CD14-positive monocyte (primary cell): Measurements from ENCODE around the gene SYTL4. TPM values are rescaled to one million over a fixed set of nuclear protein-coding genes. Genes with fewer than 3 reads are reported as not detected.

Experiments used
- DNase-seq, 3 donors: peaks; one replicate each; pipeline ENCODE4 v3.0.0-alpha.2; 2011 to 2022
- H2AFZ ChIP-seq: 2 replicates; pipeline ENCODE4 v1.6.0; 2012; ENCODE audit warnings: mild to moderate bottlenecking, low read depth, low read length, inconsistent platforms; ENCODE audit not compliant: insufficient read depth, poor library complexity, severe bottlenecking
- H3K27ac ChIP-seq, 2 donors: 1 replicate in 1 of 2; 2 replicates in 1 of 2; pipeline ENCODE4 v1.5.1; 2012 to 2013; ENCODE audit warnings: low read length in 2 of 2, control low read depth in 1 of 2, inconsistent platforms in 1 of 2, low read depth in 1 of 2, mild to moderate bottlenecking in 1 of 2
- H3K27me3 ChIP-seq, 2 donors: one replicate each; pipeline versions ENCODE4 v1.6.0 to v1.6.1; 2011 to 2013; ENCODE audit warnings: low read length in 2 of 2; ENCODE audit not compliant: control insufficient read depth in 2 of 2, insufficient read depth in 2 of 2
- H3K36me3 ChIP-seq, 2 donors: replicated peaks in 1 of 2; 1 replicate in 1 of 2; 2 replicates in 1 of 2; pipeline versions ENCODE4 v1.5.1 to v1.6.1; 2012 to 2013; ENCODE audit warnings: low read length in 2 of 2, control low read depth in 1 of 2, inconsistent platforms in 1 of 2, mild to moderate bottlenecking in 1 of 2; ENCODE audit not compliant: insufficient read depth in 2 of 2, control insufficient read depth in 1 of 2
- H3K4me1 ChIP-seq, 2 donors: 1 replicate in 1 of 2; 2 replicates in 1 of 2; pipeline versions ENCODE4 v1.5.1 to v1.6.1; 2012 to 2013; ENCODE audit warnings: low read length in 2 of 2, control low read depth in 1 of 2, inconsistent platforms in 1 of 2, mild to moderate bottlenecking in 1 of 2, moderate library complexity in 1 of 2; ENCODE audit not compliant: insufficient read depth in 2 of 2, control insufficient read depth in 1 of 2
- H3K4me2 ChIP-seq: replicated peaks from 2 replicates; pipeline ENCODE3; 2012; ENCODE audit warnings: low read length, moderate library complexity, mild to moderate bottlenecking; ENCODE audit not compliant: poor library complexity, severe bottlenecking; ENCODE audit errors: extremely low read depth
- H3K4me3 ChIP-seq, 3 experiments: fragments of 200-600 bp in 1 of 3; sonication (generic) in 1 of 3; replicated peaks in 1 of 3; 1 replicate in 2 of 3; 2 replicates in 1 of 3; pipeline ENCODE4 v1.5.1; 2011 to 2013; ENCODE audit warnings: low read length in 3 of 3, mild to moderate bottlenecking in 3 of 3, control low read depth in 2 of 3, low read depth in 2 of 3, inconsistent platforms in 1 of 3, moderate library complexity in 1 of 3
- H3K79me2 ChIP-seq: 2 replicates; pipeline ENCODE4 v1.6.0; 2012; ENCODE audit warnings: mild to moderate bottlenecking, control low read depth, inconsistent platforms, low read length, moderate library complexity; ENCODE audit not compliant: insufficient read depth
- H3K9ac ChIP-seq: 2 replicates; pipeline ENCODE4 v1.6.0; 2017; ENCODE audit warnings: low read length, mild to moderate bottlenecking; ENCODE audit not compliant: insufficient read depth, poor library complexity, severe bottlenecking
- H3K9me3 ChIP-seq, 2 donors: replicated peaks in 1 of 2; 1 replicate in 1 of 2; 2 replicates in 1 of 2; pipeline versions ENCODE4 v1.5.1 to v1.6.1; 2012 to 2013; ENCODE audit warnings: low read length in 2 of 2, control low read depth in 1 of 2; ENCODE audit not compliant: control insufficient read depth in 1 of 2, insufficient read depth in 1 of 2
- H4K20me1 ChIP-seq: 2 replicates; pipeline ENCODE4 v1.6.0; 2012; ENCODE audit warnings: mild to moderate bottlenecking, low read length, control low read depth, moderate library complexity; ENCODE audit not compliant: insufficient read depth
- H3K27ac Mint-ChIP-seq, 7 donors: one replicate each; pipeline ENCODE4 v1.8.0; 2020; ENCODE audit warnings: mild to moderate bottlenecking in 7 of 7, mixed read lengths in 7 of 7, moderate library complexity in 6 of 7, inconsistent platforms in 2 of 7
- H3K27me3 Mint-ChIP-seq, 3 donors: one replicate each; pipeline ENCODE4 v1.8.0; 2021 to 2022; ENCODE audit warnings: low read depth in 3 of 3, mild to moderate bottlenecking in 3 of 3, mixed read lengths in 3 of 3, moderate library complexity in 3 of 3, inconsistent platforms in 1 of 3
- H3K36me3 Mint-ChIP-seq, 2 donors: one replicate each; pipeline ENCODE4 v1.8.0; 2020; ENCODE audit warnings: mixed read lengths in 2 of 2, inconsistent platforms in 1 of 2, mild to moderate bottlenecking in 1 of 2
- H3K4me1 Mint-ChIP-seq: one replicate; pipeline ENCODE4 v1.8.0; 2020; ENCODE audit warnings: mild to moderate bottlenecking, mixed read lengths
- H3K4me3 Mint-ChIP-seq, 2 donors: one replicate each; pipeline ENCODE4 v1.8.0; 2020; ENCODE audit warnings: mild to moderate bottlenecking in 2 of 2, mixed read lengths in 2 of 2, moderate library complexity in 1 of 2
- H3K9me3 Mint-ChIP-seq, 7 donors: one replicate each; pipeline ENCODE4 v1.8.0; 2020 to 2022; ENCODE audit warnings: mixed read lengths in 7 of 7, mild to moderate bottlenecking in 6 of 7, moderate library complexity in 6 of 7, inconsistent platforms in 2 of 7
- CTCF ChIP-seq: fragments of 200-600 bp; IDR thresholded peaks from one replicate; pipeline ENCODE4 v1.8.0; 2022; ENCODE audit warnings: antibody characterized with exemption, mild to moderate bottlenecking
- WGBS: methylation state at CpG from one replicate; pipeline ENCODE4 v1.1.5; 2013; ENCODE audit warnings: missing lambda C conversion rate; ENCODE audit not compliant: insufficient coverage; 5-methylcytosine and 5-hydroxymethylcytosine counted together
- intact Hi-C, 2 donors: fragments of 100-400 bp; cut with micrococcal nuclease; formaldehyde crosslinking; loops; one replicate each; pipeline versions ENCODE4 v1.15.0 to v1.15.1; 2023
- polyA plus RNA-seq, 3 donors: library from polyadenylated mRNA; depleted of rRNA in 1 of 3; unstranded in 2 of 3; stranded (reverse) in 1 of 3; fragments of 300-500 nt in 2 of 3; fragments of >200 nt in 1 of 3; fragmentation: Illumina TruSeq in 2 of 3; gene quantifications; 1 replicate in 2 of 3; 2 replicates in 1 of 3; pipeline ENCODE4 v1.2.3, GENCODE V29; 2012 to 2021

The SYTL4 gene
- polyA plus RNA-seq, 3 donors = 0.17 TPM; not detected in 2

- WGBS = no CpG with 5 or more reads among the region's 2 CpGs
- Histone ChIP-seq H3K4me1 (no peaks in the 10 kb centered on the region), H3K9me3 (no peaks in the 10 kb centered on the region), H3K9ac (no peak overlapping the region), H3K36me3 (no peaks in the 10 kb centered on the region), H3K4me3 (no peak overlapping the region), H4K20me1 (no peaks in the 10 kb centered on the region), H3K27ac (no peak overlapping the region), H2AFZ (no peak overlapping the region), H3K79me2 (no peaks in the 10 kb centered on the region), H3K27me3 (no peaks in the 10 kb centered on the region), H3K4me2 (no peak overlapping the region)
- no peak for DNase-seq
- no peak for TF ChIP-seq CTCF
- Mint-ChIP-seq H3K4me1 (no peaks in the 10 kb centered on the region), H3K27me3 (peaks cover 2 to 19% (median 18%) of the 10 kb centered on the region in 3 donors), H3K27ac (no peak overlapping the region), H3K4me3 (no peak overlapping the region), H3K9me3 (peaks cover 0 to 2% (median 0%) of the 10 kb centered on the region in 7 donors), H3K36me3 (no peaks in the 10 kb centered on the region)
- intact Hi-C loops = no loop called here
These were observed 68.3 kb downstream of the SYTL4 start for GRCh38 chrX:100663642-100664041.

GRCh38 chrX:100662796-100663195, 69.1 kb downstream of the SYTL4 start:
- WGBS = no CpG with 5 or more reads among the region's 4 CpGs

More at GRCh38 chrX:100662796-100663195, 69.1 kb downstream of the SYTL4 start:
- Histone ChIP-seq H3K9ac (no peak overlapping the region), H3K27ac (no peak overlapping the region), H4K20me1 (no peaks in the 10 kb centered on the region), H3K9me3 (no peaks in the 10 kb centered on the region), H2AFZ (no peak overlapping the region), H3K4me1 (no peaks in the 10 kb centered on the region), H3K4me3 (no peak overlapping the region), H3K4me2 (no peak overlapping the region), H3K36me3 (no peaks in the 10 kb centered on the region), H3K27me3 (no peaks in the 10 kb centered on the region), H3K79me2 (no peaks in the 10 kb centered on the region)
- Mint-ChIP-seq H3K4me1 (no peaks in the 10 kb centered on the region), H3K36me3 (no peaks in the 10 kb centered on the region), H3K27ac (no peak overlapping the region), H3K4me3 (no peak overlapping the region), H3K9me3 (peaks cover 0 to 2% (median 0%) of the 10 kb centered on the region in 7 donors), H3K27me3 (peaks cover 0 to 18% (median 17%) of the 10 kb centered on the region in 3 donors)
- peak in 1 of 3 donors; percentile 5 for DNase-seq
- intact Hi-C loops = no loop called here
- no peak for TF ChIP-seq CTCF
